GM21423 (cell line): ENCODE measurements around the gene CES4A.
"Not testable (repeated sequence)": the region's sequence is repeated elsewhere in the genome, so short reads cannot be mapped to it uniquely, and the experiment has no call there.

Experiments
- ATAC-seq: cut with Tn5 transposase; IDR thresholded peaks from one replicate; pipeline ENCODE4 v1.9.1; 2021; ENCODE audit warnings: mild to moderate bottlenecking, moderate library complexity; ENCODE audit not compliant: unreplicated experiment

CES4A gene

DNA sequence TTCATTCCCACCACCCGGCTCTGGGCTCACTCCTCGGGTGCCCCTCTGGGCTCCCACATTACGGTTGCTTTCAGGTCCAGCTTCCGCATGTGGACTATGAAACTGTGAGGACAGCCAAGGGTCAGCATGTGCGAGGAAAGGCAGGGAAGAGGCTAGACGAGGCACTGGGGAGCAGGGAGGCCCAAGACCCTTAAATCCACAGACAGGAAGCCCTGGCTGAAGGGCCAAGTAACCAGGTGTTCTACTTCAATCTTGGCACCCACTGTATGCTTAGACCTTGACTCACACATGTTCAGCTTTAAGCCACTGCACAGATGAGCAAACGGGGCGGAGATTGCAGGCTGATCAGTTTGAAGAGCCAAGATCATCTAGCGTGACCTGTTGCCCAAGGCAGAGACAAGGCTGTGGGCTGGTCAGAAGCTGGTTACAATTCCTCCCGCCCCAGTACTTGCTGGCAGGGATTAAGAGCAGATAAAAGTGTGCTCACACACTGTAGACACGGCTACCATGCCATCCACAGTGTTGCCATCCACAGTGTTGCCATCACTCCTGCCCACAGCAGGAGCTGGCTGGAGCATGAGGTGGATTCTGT, at the start of gene CES4A:
TSS of gene CES4A (plus strand) at position 393 of the 592 bp plus-strand sequence. CDS start at position 577, 184 bp downstream.
- ATAC-seq: no peak

DNA sequence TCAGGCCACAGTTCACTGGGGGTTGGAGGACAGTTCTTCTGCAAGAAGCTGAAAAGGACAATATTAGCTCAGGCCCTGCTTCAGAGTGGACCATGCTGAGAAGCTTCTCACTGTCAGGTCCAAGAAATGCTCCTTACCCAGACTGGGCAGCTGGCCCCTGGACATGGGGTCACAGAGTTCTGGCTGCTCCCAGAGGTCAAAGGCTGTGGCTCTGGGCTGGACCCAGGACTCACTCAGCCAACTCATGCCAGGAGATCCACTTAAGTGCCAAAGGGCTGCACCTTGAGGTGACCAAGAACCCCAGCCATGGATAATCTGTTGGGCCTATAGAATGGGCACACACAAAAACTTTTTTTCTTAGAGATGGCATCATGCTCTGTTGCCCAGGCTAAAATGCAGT, 49.0 kb upstream of the CES4A start:
- no peak for ATAC-seq

DNA sequence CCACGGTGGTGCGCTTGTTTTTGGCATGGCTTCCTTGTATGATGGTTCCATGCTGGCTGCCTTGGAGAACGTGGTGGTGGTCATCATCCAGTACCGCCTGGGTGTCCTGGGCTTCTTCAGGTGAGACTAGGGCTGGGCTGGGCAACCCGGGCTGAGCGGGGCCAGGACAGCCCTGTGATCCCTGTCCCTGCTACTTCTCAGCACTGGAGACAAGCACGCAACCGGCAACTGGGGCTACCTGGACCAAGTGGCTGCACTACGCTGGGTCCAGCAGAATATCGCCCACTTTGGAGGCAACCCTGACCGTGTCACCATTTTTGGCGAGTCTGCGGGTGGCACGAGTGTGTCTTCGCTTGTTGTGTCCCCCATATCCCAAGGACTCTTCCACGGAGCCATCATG, 48.2 kb upstream of the CES4A start:
- no peak for ATAC-seq

DNA sequence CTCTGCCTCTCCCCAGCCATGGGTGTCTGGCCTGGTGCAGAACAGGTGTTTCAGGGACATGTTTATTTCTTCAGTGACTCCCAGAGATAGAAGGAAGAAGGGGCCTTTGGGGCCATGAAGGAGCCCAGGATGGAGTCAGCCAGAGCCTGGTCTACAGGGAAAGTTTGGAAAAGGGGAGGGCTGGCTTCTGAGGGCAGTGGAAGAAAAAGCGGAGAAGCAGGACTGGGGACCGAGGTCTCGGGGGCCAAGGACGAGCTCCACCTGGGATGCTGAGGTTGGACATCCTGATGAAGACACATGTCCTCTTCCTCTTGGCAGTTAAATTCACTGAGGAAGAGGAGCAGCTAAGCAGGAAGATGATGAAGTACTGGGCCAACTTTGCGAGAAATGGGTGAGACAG, 45.4 kb upstream of the CES4A start:
- ATAC-seq: no peak

DNA sequence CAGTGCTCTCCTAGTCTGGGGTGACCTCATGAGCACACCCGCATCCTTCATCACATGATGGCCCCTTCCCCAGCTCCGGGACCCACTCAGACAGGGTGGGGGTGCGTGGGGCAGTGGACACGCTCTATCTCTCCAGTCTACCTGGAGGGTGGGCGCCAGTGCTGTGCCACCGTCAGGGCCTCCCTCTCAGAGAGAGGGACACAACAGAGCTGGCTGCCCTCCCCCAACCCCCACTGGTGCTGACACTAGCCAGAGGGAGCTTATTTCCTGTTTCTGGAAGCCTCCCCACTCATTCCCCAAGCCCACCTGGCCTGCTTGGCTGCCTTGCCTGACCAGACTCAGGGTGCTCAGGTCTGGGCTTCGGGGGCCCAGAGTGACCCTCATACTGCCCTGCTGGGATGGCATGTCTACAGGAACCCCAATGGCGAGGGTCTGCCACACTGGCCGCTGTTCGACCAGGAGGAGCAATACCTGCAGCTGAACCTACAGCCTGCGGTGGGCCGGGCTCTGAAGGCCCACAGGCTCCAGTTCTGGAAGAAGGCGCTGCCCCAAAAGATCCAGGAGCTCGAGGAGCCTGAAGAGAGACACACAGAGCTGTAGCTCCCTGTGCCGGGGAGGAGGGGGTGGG, 44.8 kb upstream of the CES4A start:
- ATAC-seq: no peak

DNA sequence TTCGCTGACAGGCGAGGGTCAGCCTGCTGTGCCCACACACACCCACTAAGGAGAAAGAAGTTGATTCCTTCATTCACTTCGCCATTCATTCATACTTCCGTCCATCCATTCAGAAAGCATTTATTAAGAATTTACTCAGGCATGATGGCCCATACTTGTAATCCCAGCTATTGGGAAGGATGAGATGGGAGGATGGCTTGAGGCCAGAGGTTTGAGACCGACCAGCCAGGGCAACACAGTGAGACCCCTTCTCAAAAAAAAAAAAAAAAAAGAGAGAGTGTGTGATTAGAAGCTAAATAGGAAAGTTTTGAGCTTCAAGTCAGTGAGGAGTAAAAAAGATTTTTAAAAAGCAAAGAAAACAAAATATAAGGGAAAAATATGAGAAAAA, 44.3 kb upstream of the CES4A start:
- no peak for ATAC-seq

DNA sequence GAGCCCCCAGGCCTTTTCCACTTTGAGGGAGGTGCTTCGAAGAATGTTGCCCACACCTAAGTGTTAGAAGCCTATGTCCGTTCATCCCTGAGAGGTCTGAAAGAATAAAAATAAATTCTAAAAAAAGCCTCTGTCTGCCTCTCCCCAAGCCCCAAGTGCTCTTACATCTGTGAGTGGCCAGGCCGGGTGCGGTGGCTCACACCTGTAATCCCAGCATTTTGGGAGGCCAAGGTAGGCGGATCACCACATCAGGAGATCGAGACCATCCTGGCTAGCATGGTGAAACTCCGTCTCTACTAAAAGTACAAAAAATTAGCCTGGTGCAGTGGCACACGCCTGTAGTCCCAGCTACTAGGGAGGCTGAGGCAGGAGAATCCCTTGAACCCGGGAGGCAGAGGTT, 43.4 kb upstream of the CES4A start:
- ATAC-seq: not testable (repeated sequence)

DNA sequence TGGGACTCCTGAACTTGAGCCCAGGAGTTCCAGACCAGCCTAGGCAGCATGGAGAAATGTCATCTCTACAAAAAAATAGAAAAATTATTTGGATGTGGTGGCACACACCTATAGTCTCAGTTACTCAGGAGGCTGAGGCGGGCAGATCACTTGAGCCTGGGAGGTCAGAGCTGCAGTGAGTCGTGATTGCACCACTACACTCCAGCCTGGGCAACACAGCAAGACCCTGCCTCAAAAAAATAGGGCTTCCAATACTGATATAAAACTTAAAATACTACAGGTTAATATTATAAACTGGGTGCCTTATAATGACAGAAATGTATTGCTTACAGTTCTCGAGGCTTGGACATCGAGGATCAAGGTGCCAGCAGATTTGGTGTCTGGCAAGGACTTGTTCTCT, 42.5 kb upstream of the CES4A start:
- no peak for ATAC-seq

DNA sequence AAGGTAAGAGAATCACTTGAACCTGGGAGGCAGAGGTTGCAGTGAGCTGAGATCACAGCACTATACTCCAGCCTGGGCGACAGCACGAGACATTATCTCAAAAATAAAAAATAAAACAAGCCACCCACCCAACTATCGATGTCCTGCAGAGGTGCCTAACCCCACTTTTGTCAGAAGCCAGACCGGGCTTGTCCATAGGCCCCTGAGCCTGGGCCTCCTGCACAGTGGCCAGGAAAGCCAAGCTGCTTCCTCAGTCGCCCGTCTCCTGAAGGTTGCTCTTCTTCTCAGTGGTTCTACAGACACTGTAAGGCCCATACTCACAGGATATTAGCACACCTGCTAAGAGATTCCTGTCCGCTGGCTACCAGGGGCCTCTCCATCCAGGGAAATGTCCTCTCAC, 41.8 kb upstream of the CES4A start:
- no peak for ATAC-seq

DNA sequence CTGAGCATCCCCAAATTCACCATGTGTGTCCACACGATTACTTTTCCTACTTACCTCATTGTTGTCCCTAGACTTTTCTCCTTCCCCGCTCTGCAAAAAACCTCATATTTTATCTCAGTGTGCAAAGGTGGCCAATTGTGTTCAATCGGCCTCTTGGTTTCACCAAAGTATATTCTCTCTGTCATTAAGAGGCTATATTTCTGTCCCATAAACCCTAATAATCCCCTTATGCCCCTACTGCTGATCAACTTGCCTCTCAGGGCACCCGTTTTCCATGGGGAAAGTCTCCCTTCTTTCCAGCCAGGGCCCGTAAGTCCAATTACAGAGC, 41.5 kb upstream of the CES4A start:
- no peak for ATAC-seq

DNA sequence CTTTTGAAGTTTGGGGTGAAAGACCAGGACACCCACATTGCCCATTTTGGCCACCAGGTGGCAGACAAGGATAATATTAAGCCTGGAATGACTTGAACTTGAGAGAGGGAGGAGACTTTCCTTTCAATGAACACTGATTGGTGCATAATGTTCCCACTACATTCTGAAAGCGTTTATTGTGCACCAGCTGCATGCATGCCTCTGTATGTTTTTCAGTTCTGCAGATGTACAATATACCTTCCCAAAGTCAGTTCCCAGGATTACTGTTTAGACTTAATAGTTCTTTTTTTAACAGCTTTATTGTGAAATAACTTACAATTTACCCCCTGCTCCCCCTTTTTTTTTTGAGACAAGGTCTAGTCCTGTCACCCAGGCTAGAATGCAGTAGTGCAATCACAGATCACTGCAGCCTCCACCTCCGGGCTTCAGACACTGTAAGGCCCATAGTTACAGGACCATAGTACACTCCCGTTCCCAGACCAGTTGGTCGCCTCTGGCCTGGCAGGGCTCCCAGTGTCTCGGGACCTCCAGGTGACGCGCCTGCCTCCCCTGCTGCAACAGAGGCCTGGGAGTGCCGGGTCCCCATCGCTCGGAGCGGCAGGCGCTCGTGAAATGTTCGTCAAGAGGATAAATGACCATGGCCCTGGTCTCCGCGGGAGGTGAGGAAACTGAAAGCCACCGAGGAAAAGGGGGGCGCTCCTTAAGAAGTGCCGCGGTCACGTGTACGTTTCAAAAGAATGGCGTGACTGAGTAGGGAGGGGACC, 40.9 kb upstream of the CES4A start:
- ATAC-seq: peak; percentile 59

DNA sequence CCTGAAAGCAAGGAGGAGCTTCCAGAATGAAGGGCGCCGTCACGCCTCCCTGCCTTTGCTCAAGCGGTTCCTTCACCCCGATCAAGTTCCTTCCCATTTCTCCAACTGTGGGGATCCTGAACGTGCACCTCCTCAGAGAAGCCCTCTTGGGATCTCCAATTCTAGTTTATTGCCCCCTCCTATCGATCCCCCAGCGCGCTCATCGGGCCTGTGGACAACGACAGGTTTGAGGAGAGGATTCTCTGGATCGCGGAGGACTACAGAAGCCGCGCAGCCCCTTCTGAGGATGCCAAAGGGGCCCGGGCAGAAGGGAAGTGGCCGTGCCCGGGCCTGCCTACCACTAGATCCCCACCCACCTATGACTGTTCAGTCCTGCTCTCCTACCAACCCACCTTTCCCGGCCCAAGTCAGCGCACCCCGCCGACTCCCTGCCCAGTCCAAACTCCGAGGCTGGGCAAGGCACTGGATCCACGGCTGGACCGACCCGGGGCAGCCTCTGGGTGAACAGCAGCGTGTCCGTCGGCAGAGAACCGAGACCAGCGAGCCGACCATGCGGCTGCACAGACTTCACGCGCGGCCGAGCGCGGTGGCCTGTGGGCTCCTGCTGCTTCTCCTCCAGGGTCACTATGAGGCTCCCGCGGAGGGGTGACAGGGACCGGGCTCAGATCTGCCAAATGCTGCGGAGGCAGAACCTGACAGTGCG, 40.1 kb upstream of the CES4A start:
- ATAC-seq: no peak

DNA sequence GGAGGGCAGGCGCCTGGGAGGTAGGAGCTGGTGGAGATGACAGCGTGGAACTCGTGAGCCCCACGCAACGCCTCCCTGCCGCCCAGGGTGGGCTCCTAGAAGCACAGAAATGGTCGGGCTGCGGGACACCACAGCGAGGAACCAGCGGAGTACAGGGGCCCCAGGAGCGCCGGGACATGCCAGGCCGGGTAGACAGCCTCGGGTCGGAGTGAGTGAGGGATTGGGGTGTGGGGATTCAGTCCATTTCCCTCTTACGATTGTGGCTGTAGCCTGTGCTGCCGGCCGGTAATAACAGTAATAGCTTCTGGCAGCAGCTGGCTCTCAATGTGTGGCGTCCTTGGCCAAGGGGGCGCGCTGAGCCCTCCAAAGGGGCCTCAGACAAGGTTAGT, 39.6 kb upstream of the CES4A start:
- ATAC-seq: no peak

DNA sequence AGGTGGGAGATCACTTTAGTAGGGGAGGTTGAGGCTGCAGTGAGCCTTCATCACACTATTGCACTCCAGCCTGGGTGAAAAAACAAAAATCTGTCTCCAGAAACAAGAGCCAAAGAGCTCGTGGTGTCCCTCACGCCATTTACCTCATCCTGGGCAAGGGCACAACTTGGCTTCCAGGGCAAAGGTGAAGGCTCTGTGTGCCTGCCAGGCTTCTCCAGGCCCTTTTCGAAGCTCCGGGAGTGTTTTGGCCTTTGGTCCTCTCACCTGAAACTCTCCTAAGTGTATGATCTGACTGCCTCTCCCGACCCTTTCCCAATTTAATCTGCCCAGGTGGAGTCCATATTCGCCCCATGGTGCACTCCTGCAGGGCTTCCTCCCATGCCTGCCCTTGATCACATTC, 38.9 kb upstream of the CES4A start:
- no peak for ATAC-seq

DNA sequence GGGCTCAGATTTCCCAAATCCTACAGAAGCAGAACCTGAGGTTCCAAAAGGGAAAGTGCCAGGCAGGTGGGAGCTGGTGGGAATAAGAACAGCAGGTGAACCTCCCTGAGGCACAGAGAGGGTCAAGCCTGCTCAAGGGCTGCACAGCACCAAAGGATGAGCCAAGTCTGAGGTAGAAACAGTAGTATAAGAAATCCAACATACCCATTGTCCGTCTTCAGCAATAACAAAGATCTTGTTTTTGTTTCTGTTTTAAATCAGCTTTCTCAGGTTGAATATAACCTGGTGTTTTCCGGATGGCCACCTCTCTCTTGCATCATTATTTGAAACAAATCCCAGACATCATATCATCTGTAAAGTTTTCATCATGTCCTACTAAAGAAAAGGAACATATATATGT, 38.0 kb upstream of the CES4A start:
- ATAC-seq: no peak

DNA sequence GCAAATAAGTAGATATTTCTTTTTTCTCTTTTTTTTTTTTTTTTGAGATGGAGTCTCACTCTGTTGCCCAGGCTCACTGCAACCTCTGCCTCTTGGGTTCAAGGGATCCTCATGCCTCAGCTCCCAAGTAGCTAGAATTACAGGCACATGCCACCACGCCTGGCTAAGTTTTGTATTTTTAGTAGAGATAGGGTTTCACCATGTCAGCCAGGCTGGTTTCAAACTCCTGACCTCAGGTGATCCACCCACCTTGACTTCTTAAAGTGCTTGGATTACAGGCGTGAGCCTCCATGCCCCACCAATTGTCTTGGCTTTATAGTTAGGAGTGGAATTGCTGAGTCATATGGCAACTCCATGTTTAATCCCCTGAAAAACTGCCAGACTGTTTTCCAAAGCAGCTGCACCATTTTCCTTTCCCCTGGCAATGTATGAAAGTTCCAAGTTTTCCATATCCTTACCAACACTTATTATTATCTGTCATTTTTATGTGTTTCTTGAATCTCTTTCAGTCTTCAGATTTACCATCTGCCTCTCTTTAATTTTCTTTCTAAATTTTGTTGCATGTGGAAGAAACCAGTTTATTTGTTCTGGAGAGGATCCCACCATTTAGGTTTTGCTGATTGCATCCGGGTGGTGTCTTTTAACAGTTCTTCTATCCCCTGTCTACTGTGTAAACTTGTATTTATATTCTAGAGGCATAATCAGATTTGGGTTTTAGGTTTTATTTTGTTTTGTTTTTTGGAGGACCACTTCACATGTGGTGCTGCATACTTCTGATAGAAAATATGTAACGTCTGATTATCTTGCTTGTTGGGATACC, 37.2 kb upstream of the CES4A start:
- no peak for ATAC-seq

DNA sequence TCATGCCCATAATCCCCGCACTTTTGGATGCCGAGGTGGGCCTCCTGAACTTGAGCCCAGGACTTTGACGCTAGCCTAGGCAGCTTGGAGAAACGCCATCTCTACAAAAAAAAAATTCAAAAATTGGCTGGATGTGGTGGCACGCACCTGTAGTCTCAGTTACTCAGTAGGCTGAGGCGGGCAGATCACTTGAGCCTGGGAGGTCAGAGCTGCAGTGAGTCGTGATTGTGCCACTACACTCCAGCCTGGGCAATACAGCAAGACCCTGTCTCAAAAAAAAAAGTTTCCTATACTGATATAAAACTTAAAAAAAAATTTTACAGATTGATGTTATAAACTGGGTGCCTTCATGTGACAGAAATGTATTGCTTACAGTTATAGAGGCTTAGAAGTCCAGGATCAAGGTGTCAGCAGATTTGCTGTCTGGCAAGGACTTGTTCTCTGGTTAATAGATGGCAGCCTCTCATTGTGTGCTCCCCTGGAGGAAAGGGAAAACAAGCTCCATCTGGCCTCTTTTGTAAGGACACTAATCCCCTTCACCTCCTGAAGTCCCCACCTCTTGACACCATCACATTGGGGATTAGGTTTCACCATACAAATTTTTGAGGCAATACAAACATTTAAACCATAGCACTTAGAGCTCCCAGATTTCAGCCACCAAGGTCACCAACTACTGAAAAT, 35.8 kb upstream of the CES4A start:
- ATAC-seq: no peak

DNA sequence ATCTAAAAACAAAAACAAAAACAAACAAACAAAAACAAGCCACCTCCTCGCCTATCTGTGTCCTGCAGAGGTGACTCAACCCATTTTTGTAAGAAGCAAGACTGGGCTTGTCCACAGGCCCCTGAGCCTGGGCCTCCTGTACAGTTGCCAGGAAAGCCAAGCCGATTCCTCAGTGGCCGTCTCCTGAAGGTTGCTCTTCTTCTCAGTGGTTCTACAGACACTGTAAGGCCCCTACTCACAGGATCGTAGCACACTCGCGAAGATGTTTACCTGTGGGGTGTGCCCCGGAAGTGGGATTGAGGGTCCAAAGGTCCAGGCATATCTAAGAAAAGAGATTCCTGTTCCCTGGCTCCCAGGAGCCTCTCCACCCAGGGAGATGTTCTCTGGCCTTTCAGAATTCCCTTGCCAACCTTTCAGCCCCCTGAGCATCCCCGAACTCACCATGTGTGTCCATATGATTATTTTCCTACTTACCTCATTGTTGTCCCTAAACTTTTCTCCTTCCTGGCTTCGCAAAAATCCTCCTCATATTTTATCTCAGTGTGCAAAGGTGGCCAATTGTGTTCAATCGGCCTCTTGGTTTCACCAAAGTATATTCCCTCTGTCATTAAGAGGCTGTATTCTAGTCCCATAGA, 34.8 kb upstream of the CES4A start:
- no peak for ATAC-seq

DNA sequence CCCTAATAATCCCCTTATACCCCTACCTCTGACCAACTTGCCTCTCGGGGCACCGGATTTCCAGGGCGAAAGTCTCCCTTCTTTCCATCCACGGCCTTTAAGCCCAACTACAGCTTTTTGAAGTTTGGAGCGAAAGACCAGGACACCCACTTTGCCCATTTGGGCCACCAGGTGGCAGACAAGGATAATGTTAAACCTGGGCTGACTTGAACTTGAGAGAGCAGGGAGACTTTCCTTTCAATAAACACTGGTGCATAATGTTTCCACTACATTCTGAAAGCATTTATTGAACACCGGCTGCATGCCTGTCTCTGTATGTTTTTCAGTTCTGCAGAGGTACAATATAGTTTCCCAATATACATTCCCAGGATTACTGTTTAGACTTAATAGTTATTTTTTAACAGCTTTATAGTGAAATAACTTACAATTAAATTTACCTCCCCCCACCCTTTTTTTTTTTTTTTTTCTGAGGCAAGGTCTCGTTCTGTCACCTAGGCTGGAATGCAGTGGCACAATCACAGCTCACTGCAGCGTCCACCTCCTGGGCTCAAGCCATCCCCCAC, 34.2 kb upstream of the CES4A start:
- no peak for ATAC-seq
